GM12878 (cell line): ENCODE measurements around the gene PPM1N. TPM values are rescaled to one million over a fixed set of nuclear protein-coding genes. Genes with fewer than 3 reads are reported as not detected.

Source experiments
- ATAC-seq: fragments of 200-7000 bp; cut with Tn5 transposase; 3 replicates; pipeline ENCODE4 v1.9.1; 2020; ENCODE audit warnings: mild to moderate bottlenecking, moderate library complexity
- BruUV-seq: library from RNA; stranded (reverse); fragments of 400-500 nt; replicated peaks from 2 replicates; lab custom pipeline; 2021; lab: Mats Ljungman, UMichigan
- CTCF ChIA-PET: fragments of 300-600 bp; sonication (Branson Sonifier 250); formaldehyde crosslinking; extraction: SDS; loops from one replicate; lab custom pipeline; 2021; ENCODE audit warnings: inconsistent platforms; lab: Yijun Ruan, JAX
- POLR2A ChIA-PET: fragments of 350-600 bp; formaldehyde crosslinking; extraction: SDS; loops from one replicate; lab custom pipeline; 2021; ENCODE audit warnings: inconsistent platforms; lab: Charles Lee
- RAD21 ChIA-PET: fragments of 300-600 bp; sonication (Branson Sonifier 250); formaldehyde crosslinking; loops from one replicate; lab custom pipeline; 2023; ENCODE audit warnings: antibody characterized with exemption; ENCODE audit not compliant: unreplicated experiment; lab: Charles Lee
- SMC1A ChIA-PET: fragments of 300-600 bp; sonication (Branson Sonifier 250); formaldehyde crosslinking; loops from one replicate; lab custom pipeline; 2023; ENCODE audit not compliant: unreplicated experiment, uncharacterized antibody; lab: Charles Lee
- DNase-seq: peaks from one replicate; pipeline ENCODE4 v3.0.0-alpha.2; 2011; ENCODE audit warnings: low read depth, low spot score
- FAIRE-seq: peaks from 3 replicates; lab custom pipeline; 2011; peaks lifted over from hg19 to GRCh38; lab: Jason Lieb, UNC
- H2AFZ ChIP-seq: 2 replicates; pipeline ENCODE4 v1.6.0; 2011; ENCODE audit warnings: low read depth, low read length, control low read depth; ENCODE audit not compliant: control insufficient read depth
- H3K27ac ChIP-seq: 2 replicates; pipeline ENCODE4 v1.5.1; 2011; ENCODE audit warnings: control low read depth; ENCODE audit not compliant: control insufficient read depth, insufficient read depth
- H3K27me3 ChIP-seq, 2 experiments: replicated peaks in 1 of 2; 2 replicates each; pipeline versions ENCODE4 v1.6.0 to v1.6.1; 2011; ENCODE audit warnings: low read length in 1 of 2; ENCODE audit not compliant: control insufficient read depth in 2 of 2, insufficient read depth in 2 of 2
- H3K36me3 ChIP-seq, 2 experiments: 2 replicates each; pipeline ENCODE4 v1.5.1; 2011; ENCODE audit warnings: low read length in 1 of 2; ENCODE audit not compliant: control insufficient read depth in 2 of 2, insufficient read depth in 2 of 2
- H3K4me1 ChIP-seq: 2 replicates; pipeline ENCODE4 v1.6.1; 2011; ENCODE audit warnings: mild to moderate bottlenecking, low read length, moderate library complexity, mixed read lengths; ENCODE audit not compliant: control insufficient read depth, insufficient read depth
- H3K4me2 ChIP-seq: 2 replicates; pipeline ENCODE4 v1.6.0; 2011; ENCODE audit warnings: control low read depth; ENCODE audit not compliant: control insufficient read depth, insufficient read depth
- H3K4me3 ChIP-seq: fragments of 200-600 bp; sonication (generic); 2 replicates; pipeline ENCODE4 v1.5.1; 2016
- H3K79me2 ChIP-seq: 2 replicates; pipeline ENCODE4 v1.6.0; 2011; ENCODE audit warnings: low read length; ENCODE audit not compliant: control insufficient read depth, insufficient read depth
- H3K9ac ChIP-seq: 2 replicates; pipeline ENCODE4 v1.8.0; 2011; ENCODE audit warnings: low read length, control low read depth, mixed read lengths; ENCODE audit not compliant: control insufficient read depth, insufficient read depth
- H3K9me3 ChIP-seq: replicated peaks from 3 replicates; pipeline ENCODE4 v1.5.1; 2011; ENCODE audit warnings: mild to moderate bottlenecking, low read length; ENCODE audit not compliant: control insufficient read depth, insufficient read depth
- H4K20me1 ChIP-seq: 2 replicates; pipeline ENCODE4 v1.6.0; 2011; ENCODE audit not compliant: control insufficient read depth, insufficient read depth
- ATF7 ChIP-seq: fragments of 450-650 bp; IDR thresholded peaks from 2 replicates; pipeline ENCODE4 v1.6.1; 2016; ENCODE audit warnings: low read depth, mild to moderate bottlenecking
- BCL11A ChIP-seq: IDR thresholded peaks from 2 replicates; pipeline ENCODE4 v1.6.1; 2011; ENCODE audit warnings: low read depth, low read length
- DPF2 ChIP-seq: fragments of 450-650 bp; IDR thresholded peaks from 2 replicates; pipeline ENCODE4 v1.6.1; 2017; ENCODE audit warnings: mild to moderate bottlenecking
- EGR1 ChIP-seq, 2 experiments: IDR thresholded peaks; 1 replicate in 1 of 2; 2 replicates in 1 of 2; pipeline ENCODE4 v1.6.1; 2011 to 2012; ENCODE audit warnings: low read depth in 2 of 2, low read length in 2 of 2, borderline replicate concordance in 1 of 2, mild to moderate bottlenecking in 1 of 2, moderate library complexity in 1 of 2
- HCFC1 ChIP-seq: fragments of 150-350 bp; IDR thresholded peaks from 2 replicates; pipeline ENCODE4 v1.6.1; 2014; ENCODE audit warnings: low read length
- IKZF2 ChIP-seq, 2 experiments: fragments of 450-650 bp; IDR thresholded peaks; 2 replicates each; pipeline ENCODE4 v1.6.1; 2017; ENCODE audit warnings: mild to moderate bottlenecking in 2 of 2, moderate library complexity in 2 of 2
- JUNB ChIP-seq: IDR thresholded peaks from 2 replicates; pipeline ENCODE4 v1.6.1; 2016; ENCODE audit warnings: antibody characterized with exemption, mild to moderate bottlenecking
- JUND ChIP-seq: IDR thresholded peaks from 2 replicates; pipeline ENCODE4 v1.6.1; 2012; ENCODE audit warnings: low read depth, mild to moderate bottlenecking, low read length, improper control_type of control experiment, moderate library complexity
- NFIC ChIP-seq: IDR thresholded peaks from 2 replicates; pipeline ENCODE4 v1.6.1; 2012; ENCODE audit warnings: low read depth, mild to moderate bottlenecking, inconsistent platforms, low read length, moderate library complexity
- PKNOX1 ChIP-seq: fragments of 450-650 bp; IDR thresholded peaks from 2 replicates; pipeline ENCODE4 v1.6.1; 2016; ENCODE audit warnings: mild to moderate bottlenecking
- POLR2AphosphoS5 ChIP-seq: IDR thresholded peaks from 2 replicates; pipeline ENCODE4 v1.6.1; 2011; ENCODE audit warnings: mild to moderate bottlenecking, low read length, inconsistent platforms
- RCOR1 ChIP-seq: conservative IDR thresholded peaks from 2 replicates; pipeline ENCODE4 v1.6.1; 2012; ENCODE audit warnings: low read depth, low read length, improper control_type of control experiment
- TBL1XR1 ChIP-seq: IDR thresholded peaks from 2 replicates; pipeline ENCODE4 v1.6.1; 2012; ENCODE audit warnings: low read depth, low read length, improper control_type of control experiment
- ZNF217 ChIP-seq: fragments of 450-650 bp; IDR thresholded peaks from 2 replicates; pipeline ENCODE4 v1.6.1; 2017; ENCODE audit warnings: antibody characterized with exemption, mild to moderate bottlenecking
- ZNF622 ChIP-seq: fragments of 450-650 bp; IDR thresholded peaks from 2 replicates; pipeline ENCODE4 v1.6.1; 2017; ENCODE audit warnings: mild to moderate bottlenecking, inconsistent platforms
- WGBS: methylation state at CpG from one replicate; pipeline ENCODE4 v1.1.6; 2016; ENCODE audit warnings: low lambda C conversion rate; ENCODE audit not compliant: insufficient replicate concordance, insufficient coverage; ENCODE audit errors: missing lambda C conversion rate; 5-methylcytosine and 5-hydroxymethylcytosine counted together
- in situ Hi-C: fragments of 300-500 bp; cut with MboI; formaldehyde crosslinking; loops from 9 replicates; pipeline ENCODE4 v1.14.3; 2018; ENCODE audit warnings: mixed read lengths
- intact Hi-C: fragments of 100-400 bp; cut with micrococcal nuclease; formaldehyde crosslinking; loops from one replicate; pipeline ENCODE4 v1.14.2; 2022; ENCODE audit not compliant: unreplicated experiment
- polyA plus RNA-seq, 11 experiments: library from polyadenylated mRNA; depleted of rRNA in 4 of 11; unstranded in 6 of 11; stranded (reverse) in 5 of 11; fragments of >200 nt; fragmentation: Nextera tagmentation in 4 of 11; fragmentation: Illumina TruSeq in 1 of 11; extraction: Ambion mirVana in 4 of 11; extraction: Trizol in 1 of 11; gene quantifications; 1 replicate in 1 of 11; 2 replicates in 10 of 11; pipeline versions ENCODE4 v1.2.1 to v1.2.3, GENCODE V29; 2011 to 2016; ENCODE audit warnings: inconsistent platforms in 2 of 11, missing spikeins in 2 of 11, low read depth in 1 of 11
- total RNA-seq, 4 experiments: library from RNA; depleted of rRNA in 3 of 4; stranded (reverse); fragments of >200 nt in 3 of 4; fragmentation: Illumina TruSeq in 1 of 4; extraction: Trizol in 1 of 4; gene quantifications; 2 replicates each; pipeline versions ENCODE4 v1.2.1 to v1.2.3, GENCODE V29; 2013 to 2021
- TF ChIP-seq, protein P1 (sequence below): fragments of 450-650 bp; conservative IDR thresholded peaks from 2 replicates; pipeline ENCODE4 v1.6.1; 2017; ENCODE audit warnings: mild to moderate bottlenecking, moderate library complexity
- TF ChIP-seq, protein P2 (sequence below): IDR thresholded peaks from 2 replicates; pipeline ENCODE4 v1.6.1; 2011; ENCODE audit warnings: mild to moderate bottlenecking, low read depth, low read length, moderate library complexity; ENCODE audit not compliant: insufficient replicate concordance

PPM1N gene
- total and polyA plus RNA-seq, 10 of the 15 experiments (the other 5 are each of a cell fraction or from before 2014, with no cell fraction given), result 1.6 to 5.4 (median 3.7) TPM

GRCh38 chr19:45477713-45478453 lies 20.4 kb upstream of the PPM1N start:
- no TSS peak for BruUV-seq
- H3K4me3 ChIP-seq, result peak overlapping the region; percentile 72
- H4K20me1 ChIP-seq, result no peaks in the 10 kb centered on the region
- ChIA-PET POLR2A (interaction anchor here (0.7 to 2.1 kb wide), 22 partner anchors 8 to 168 kb away, joined by 3 to 30 read pairs (median 4); partner anchors contain the start of genes ERCC1, FOSB and VASP), RAD21 (interaction anchor here (0.6 to 5.0 kb wide), 29 partner anchors 9 to 299 kb away, joined by 3 to 206 read pairs (median 5); partner anchors contain the start of genes BLOC1S3, FOSB, PPP1R13L and TRAPPC6A), CTCF (interaction anchor here (0.6 to 9.0 kb wide), 44 partner anchors 7 to 789 kb away, joined by 3 to 385 read pairs (median 4); partner anchors contain the start of genes ERCC1, FOSB, GIPR and PPP1R13L), SMC1A (interaction anchor here (0.7 to 6.6 kb wide), 24 partner anchors 10 to 299 kb away, joined by 3 to 145 read pairs (median 5); partner anchors contain the start of genes BLOC1S3, ERCC1, FOSB and PPP1R13L)
- WGBS, result under 1% methylated on average over 12 of the region's 12 CpGs
- intact Hi-C loops (loop anchor here (1.0 to 10.0 kb wide), 5 partner anchors 39 to 403 kb away; partner anchors contain the start of genes GEMIN7, POLR1G and ZNF296), in situ Hi-C loops (loop anchor here (5.0 kb wide), 1 partner anchor 36 kb away; no protein-coding TSS in a partner anchor)
- peak overlapping the region; percentile 37 for H2AFZ ChIP-seq
- peaks cover 5% of the 10 kb centered on the region for H3K4me1 ChIP-seq
- no peak for DNase-seq
- peak overlapping the region; percentile 88 for H3K4me2 ChIP-seq
- H3K36me3 ChIP-seq, result no peaks in the 10 kb centered on the region
- peaks cover 0 to 2% of the 10 kb centered on the region in 2 experiments; a peak in 1 of 4 replicates for H3K27me3 ChIP-seq
- no peak for TF ChIP-seq TBL1XR1
- TF ChIP-seq POLR2AphosphoS5, result no peak
- TF ChIP-seq JUNB, result no peak
- no peak for TF ChIP-seq HCFC1
- TF ChIP-seq, protein P1, sequence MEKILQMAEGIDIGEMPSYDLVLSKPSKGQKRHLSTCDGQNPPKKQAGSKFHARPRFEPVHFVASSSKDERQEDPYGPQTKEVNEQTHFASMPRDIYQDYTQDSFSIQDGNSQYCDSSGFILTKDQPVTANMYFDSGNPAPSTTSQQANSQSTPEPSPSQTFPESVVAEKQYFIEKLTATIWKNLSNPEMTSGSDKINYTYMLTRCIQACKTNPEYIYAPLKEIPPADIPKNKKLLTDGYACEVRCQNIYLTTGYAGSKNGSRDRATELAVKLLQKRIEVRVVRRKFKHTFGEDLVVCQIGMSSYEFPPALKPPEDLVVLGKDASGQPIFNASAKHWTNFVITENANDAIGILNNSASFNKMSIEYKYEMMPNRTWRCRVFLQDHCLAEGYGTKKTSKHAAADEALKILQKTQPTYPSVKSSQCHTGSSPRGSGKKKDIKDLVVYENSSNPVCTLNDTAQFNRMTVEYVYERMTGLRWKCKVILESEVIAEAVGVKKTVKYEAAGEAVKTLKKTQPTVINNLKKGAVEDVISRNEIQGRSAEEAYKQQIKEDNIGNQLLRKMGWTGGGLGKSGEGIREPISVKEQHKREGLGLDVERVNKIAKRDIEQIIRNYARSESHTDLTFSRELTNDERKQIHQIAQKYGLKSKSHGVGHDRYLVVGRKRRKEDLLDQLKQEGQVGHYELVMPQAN, result 0 out of 2 replicates have a peak, but pooled peaks have one; percentile 9
- no peak for TF ChIP-seq EGR1 (IDR thresholded peaks at IDR 0.05; ENCODE audit: borderline replicate concordance in 1 of 2, low read depth in 2 of 2, low read length in 2 of 2)
- TF ChIP-seq DPF2, result 0 out of 2 replicates have a peak, but pooled peaks have one; percentile 12
- TF ChIP-seq PKNOX1, result peak; percentile 87
- no peak for TF ChIP-seq ZNF622
- TF ChIP-seq ZNF217, result no peak
- TF ChIP-seq ATF7, result no peak
- no peak for TF ChIP-seq NFIC
- TF ChIP-seq JUND, result no peak
- TF ChIP-seq RCOR1, result no peak
- TF ChIP-seq, protein P2, sequence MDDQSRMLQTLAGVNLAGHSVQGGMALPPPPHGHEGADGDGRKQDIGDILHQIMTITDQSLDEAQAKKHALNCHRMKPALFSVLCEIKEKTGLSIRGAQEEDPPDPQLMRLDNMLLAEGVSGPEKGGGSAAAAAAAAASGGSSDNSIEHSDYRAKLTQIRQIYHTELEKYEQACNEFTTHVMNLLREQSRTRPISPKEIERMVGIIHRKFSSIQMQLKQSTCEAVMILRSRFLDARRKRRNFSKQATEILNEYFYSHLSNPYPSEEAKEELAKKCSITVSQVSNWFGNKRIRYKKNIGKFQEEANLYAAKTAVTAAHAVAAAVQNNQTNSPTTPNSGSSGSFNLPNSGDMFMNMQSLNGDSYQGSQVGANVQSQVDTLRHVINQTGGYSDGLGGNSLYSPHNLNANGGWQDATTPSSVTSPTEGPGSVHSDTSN, result peak; percentile 32
- TF ChIP-seq BCL11A, result no peak
- no peak for TF ChIP-seq IKZF2 (IDR thresholded peaks at IDR 0.05)
- ATAC-seq, result peak; percentile 10
- peak overlapping the region; percentile 48; the same call in 1 of the 2 replicates for H3K9ac ChIP-seq
- H3K79me2 ChIP-seq, result no peaks in the 10 kb centered on the region
- H3K9me3 ChIP-seq, result no peaks in the 10 kb centered on the region
- no peak overlapping the region for H3K27ac ChIP-seq
- FAIRE-seq, result peak; percentile 49
